Ascending aorta (tissue), 2 donors: Measurements from ENCODE around the gene PRMT3. TPM values are rescaled to one million over a fixed set of nuclear protein-coding genes. Genes with fewer than 3 reads are reported as not detected.

Experiments
- DNase-seq, 2 donors: peaks; one replicate each; pipeline ENCODE4 v3.0.0-alpha.2; 2019; ENCODE audit warnings: low spot score in 2 of 2
- H3K27ac ChIP-seq, 2 donors: fragments of 200-600 bp; sonication (generic); one replicate each; pipeline ENCODE4 v1.5.1; 2016 to 2017; ENCODE audit warnings: mild to moderate bottlenecking in 1 of 2
- H3K27me3 ChIP-seq: fragments of 200-600 bp; sonication (generic); one replicate; pipeline ENCODE4 v1.5.1; 2017
- H3K36me3 ChIP-seq, 2 donors: fragments of 200-600 bp; sonication (generic); one replicate each; pipeline ENCODE4 v1.5.1; 2016
- H3K4me1 ChIP-seq, 2 donors: fragments of 200-600 bp; sonication (generic); one replicate each; pipeline ENCODE4 v1.5.1; 2016 to 2017; ENCODE audit warnings: mild to moderate bottlenecking in 1 of 2
- H3K4me3 ChIP-seq, 2 donors: fragments of 200-600 bp; sonication (generic); one replicate each; pipeline ENCODE4 v1.5.1; 2016 to 2017; ENCODE audit warnings: mild to moderate bottlenecking in 1 of 2
- H3K9me3 ChIP-seq, 2 donors: fragments of 200-600 bp; sonication (generic); one replicate each; pipeline ENCODE4 v1.5.1; 2016
- CTCF ChIP-seq, 3 experiments: fragments of 200-600 bp in 2 of 3; fragments of 450-650 bp in 1 of 3; sonication (generic) in 2 of 3; IDR thresholded peaks; one replicate each; pipeline ENCODE4 v1.5.1; 2016 to 2019; ENCODE audit warnings: antibody characterized with exemption in 3 of 3, mild to moderate bottlenecking in 1 of 3, moderate library complexity in 1 of 3
- intact Hi-C: fragments of 100-400 bp; cut with DNase I; formaldehyde crosslinking; loops from one replicate; pipeline ENCODE4 v1.15.1; 2023
- total RNA-seq: library from RNA; depleted of rRNA; stranded (reverse); fragments of >200 nt; gene quantifications from one replicate; pipeline ENCODE4 v1.1.0, GENCODE V29; 2016

PRMT3 gene
- total RNA-seq, 1 donor from 2014 or later, result 1.2 TPM

GRCh38 chr11:20489948-20490347 is 102.4 kb downstream of the PRMT3 start:
- Histone ChIP-seq H3K36me3 (peaks cover 3% of the 10 kb centered on the region in 2 donors), H3K9me3 (no peaks in the 10 kb centered on the region), H3K4me1 (no peaks in the 10 kb centered on the region), H3K4me3 (no peak overlapping the region), H3K27ac (no peak overlapping the region), H3K27me3 (no peaks in the 10 kb centered on the region)
- TF ChIP-seq CTCF (IDR thresholded peaks at IDR 0.05), result no peak
- DNase-seq, result no peak
- intact Hi-C loops, result no loop called here

- intact Hi-C loops, result no loop called here
- no peak for TF ChIP-seq CTCF (IDR thresholded peaks at IDR 0.05)
- Histone ChIP-seq H3K27me3 (no peaks in the 10 kb centered on the region), H3K4me3 (no peak overlapping the region), H3K27ac (no peak overlapping the region), H3K36me3 (peaks cover 3 to 13% of the 10 kb centered on the region in 2 donors), H3K9me3 (no peaks in the 10 kb centered on the region), H3K4me1 (no peaks in the 10 kb centered on the region)
- no peak for DNase-seq
Observed at GRCh38 chr11:20493340-20493739, 105.8 kb downstream of the PRMT3 start.

GRCh38 chr11:20497124-20497792 is 109.7 kb downstream of the PRMT3 start:
- no peaks in the 10 kb centered on the region for H3K27me3 ChIP-seq
- no peak for TF ChIP-seq CTCF (IDR thresholded peaks at IDR 0.05)
- intact Hi-C loops, result no loop called here
- H3K9me3 ChIP-seq, result no peaks in the 10 kb centered on the region
- no peaks in the 10 kb centered on the region for H3K4me1 ChIP-seq
- DNase-seq, result no peak
- H3K4me3 ChIP-seq, result no peak overlapping the region
- H3K36me3 ChIP-seq, result peaks cover 3 to 10% of the 10 kb centered on the region in 2 donors
- no peak overlapping the region for H3K27ac ChIP-seq

- Histone ChIP-seq H3K4me3 (no peak overlapping the region), H3K36me3 (peaks cover 0 to 5% of the 10 kb centered on the region in 2 donors), H3K9me3 (no peaks in the 10 kb centered on the region), H3K4me1 (no peaks in the 10 kb centered on the region), H3K27me3 (no peaks in the 10 kb centered on the region), H3K27ac (no peak overlapping the region)
- DNase-seq, result no peak
- intact Hi-C loops, result no loop called here
- no peak for TF ChIP-seq CTCF (IDR thresholded peaks at IDR 0.05)
Observed at GRCh38 chr11:20501252-20501651, 113.7 kb downstream of the PRMT3 start.

- H3K27ac ChIP-seq, result no peak overlapping the region
- no peaks in the 10 kb centered on the region for H3K9me3 ChIP-seq
- H3K4me1 ChIP-seq, result no peaks in the 10 kb centered on the region
- intact Hi-C loops, result no loop called here
- H3K27me3 ChIP-seq, result no peaks in the 10 kb centered on the region
- H3K4me3 ChIP-seq, result no peak overlapping the region
- TF ChIP-seq CTCF (IDR thresholded peaks at IDR 0.05), result no peak
- no peak for DNase-seq
- H3K36me3 ChIP-seq, result peaks cover 0 to 5% of the 10 kb centered on the region in 2 donors
Observed at GRCh38 chr11:20501971-20502370, 114.5 kb downstream of the PRMT3 start.

GRCh38 chr11:20511982-20512381 is 124.5 kb downstream of the PRMT3 start:
- H3K27me3 ChIP-seq, result no peaks in the 10 kb centered on the region
- H3K27ac ChIP-seq, result no peak overlapping the region
- DNase-seq, result no peak
- H3K9me3 ChIP-seq, result no peaks in the 10 kb centered on the region
- H3K36me3 ChIP-seq, result peaks cover 2 to 6% of the 10 kb centered on the region in 2 donors
- intact Hi-C loops, result no loop called here
- H3K4me3 ChIP-seq, result no peak overlapping the region
- no peaks in the 10 kb centered on the region for H3K4me1 ChIP-seq
- no peak for TF ChIP-seq CTCF (IDR thresholded peaks at IDR 0.05)
